HG03571 (cell line): ENCODE measurements around the gene COPZ1.
"Not testable (repeated sequence)": the region's sequence is repeated elsewhere in the genome, so short reads cannot be mapped to it uniquely, and the experiment has no call there.

ENCODE experiments used
- ATAC-seq: cut with Tn5 transposase; IDR thresholded peaks from one replicate; pipeline ENCODE4 v1.9.1; 2021; ENCODE audit not compliant: unreplicated experiment

COPZ1 gene

GRCh38 chr12:54331461-54331860 is 6.5 kb downstream of the COPZ1 start:
- no peak for ATAC-seq

DNA sequence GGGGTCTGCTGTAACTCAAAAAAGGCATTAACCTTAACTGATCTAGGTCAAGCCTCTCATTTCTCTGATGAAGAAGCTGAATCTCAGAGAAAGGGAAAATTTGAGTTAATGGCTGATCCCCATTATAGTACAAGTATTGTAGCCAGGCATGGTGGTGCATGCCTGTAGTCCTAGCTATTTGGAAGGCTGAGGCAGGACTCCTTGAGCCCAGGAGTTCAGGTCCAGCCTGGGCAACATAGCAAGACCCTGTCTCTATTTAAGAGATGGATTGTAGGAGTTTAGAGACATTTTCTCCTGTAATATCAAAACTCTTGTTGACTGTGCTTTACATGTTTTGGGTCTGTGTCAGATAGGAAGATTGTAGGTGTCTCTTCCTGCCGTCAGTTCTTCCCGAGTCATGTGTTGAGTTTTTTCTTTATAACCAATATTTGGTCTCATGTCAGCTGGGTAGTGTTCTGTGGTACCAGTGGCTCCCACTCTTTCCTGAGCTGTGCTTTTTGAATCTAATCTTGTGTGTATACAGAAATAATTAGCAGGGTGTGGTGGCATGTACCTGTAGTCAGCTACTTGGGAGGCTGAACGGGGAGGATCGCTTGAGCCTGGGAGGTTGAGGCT is 8.6 kb downstream of the COPZ1 start:
- no peak for ATAC-seq

GRCh38 chr12:54337280-54337842 is 12.4 kb downstream of the COPZ1 start:
- ATAC-seq, result no peak

GRCh38 chr12:54337854-54338650 is 13.1 kb downstream of the COPZ1 start:
- no peak for ATAC-seq

GRCh38 chr12:54338698-54339296 is 13.9 kb downstream of the COPZ1 start:
- ATAC-seq, result no peak

DNA sequence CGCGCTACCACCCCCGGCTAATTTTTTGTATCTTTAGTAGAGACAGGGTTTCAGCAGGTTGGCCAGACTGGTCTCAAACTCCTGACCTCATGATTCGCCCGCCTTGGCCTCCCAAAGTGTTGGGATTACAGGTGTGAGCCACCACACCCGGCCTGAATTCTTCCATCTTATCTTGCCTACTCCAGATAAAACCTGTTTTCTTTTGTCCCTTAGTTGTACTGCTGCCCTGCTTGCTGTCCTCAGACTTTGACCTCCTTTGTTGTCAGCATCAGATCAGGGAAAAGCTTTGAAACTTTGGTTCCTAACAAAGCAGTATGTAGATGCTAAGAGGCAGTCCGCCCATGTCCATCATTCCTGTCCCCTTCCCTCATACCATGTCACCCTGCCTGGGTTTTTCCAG is 15.9 kb downstream of the COPZ1 start:
- no peak for ATAC-seq

DNA sequence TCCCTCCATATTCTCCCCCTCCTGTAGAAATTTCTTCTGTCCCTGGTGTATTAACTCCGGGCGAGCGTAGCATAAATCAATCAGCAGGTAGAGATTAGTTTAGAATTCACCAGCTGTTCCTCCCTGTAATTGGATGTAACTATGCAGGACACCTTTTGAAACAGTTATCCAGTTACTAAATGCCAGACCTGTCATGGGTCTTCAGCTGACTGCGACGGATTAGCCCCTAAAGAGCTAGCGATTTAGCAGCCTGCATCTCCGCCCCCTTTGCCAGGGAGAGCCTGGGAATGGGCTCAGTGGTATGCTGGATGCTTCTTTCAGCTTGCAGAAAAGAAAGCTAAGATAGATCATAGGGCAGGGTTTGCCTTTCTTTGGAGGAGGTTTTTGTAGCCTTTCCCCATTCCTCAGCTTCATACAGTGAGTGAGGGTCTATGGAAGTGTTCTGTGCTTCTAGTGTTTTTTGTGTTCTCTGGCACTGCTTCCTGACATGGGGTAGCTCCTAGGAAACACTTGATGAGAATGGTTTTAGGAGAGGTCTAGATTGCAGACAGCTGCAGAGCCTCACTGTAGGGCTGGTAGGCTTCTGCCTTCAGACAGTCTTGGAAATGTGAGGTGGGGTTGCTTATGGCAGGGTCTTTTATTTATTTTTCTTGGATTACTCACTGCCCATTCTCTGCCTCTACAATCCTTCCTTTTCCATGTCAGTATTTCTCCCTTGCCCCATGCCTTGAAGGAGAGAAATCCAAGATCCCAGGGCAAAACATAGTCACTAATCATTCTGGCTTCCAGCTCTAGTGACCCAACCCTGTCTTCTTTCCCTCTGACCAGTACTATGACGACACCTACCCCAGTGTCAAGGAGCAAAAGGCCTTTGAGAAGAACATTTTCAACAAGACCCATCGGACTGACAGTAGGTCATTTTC is 16.7 kb downstream of the COPZ1 start:
- ATAC-seq, result no peak

- ATAC-seq, result no peak
These were observed 24.1 kb downstream of the COPZ1 start for GRCh38 chr12:54349036-54349435.

GRCh38 chr12:54349679-54350078 is 24.7 kb downstream of the COPZ1 start:
- no peak for ATAC-seq

DNA sequence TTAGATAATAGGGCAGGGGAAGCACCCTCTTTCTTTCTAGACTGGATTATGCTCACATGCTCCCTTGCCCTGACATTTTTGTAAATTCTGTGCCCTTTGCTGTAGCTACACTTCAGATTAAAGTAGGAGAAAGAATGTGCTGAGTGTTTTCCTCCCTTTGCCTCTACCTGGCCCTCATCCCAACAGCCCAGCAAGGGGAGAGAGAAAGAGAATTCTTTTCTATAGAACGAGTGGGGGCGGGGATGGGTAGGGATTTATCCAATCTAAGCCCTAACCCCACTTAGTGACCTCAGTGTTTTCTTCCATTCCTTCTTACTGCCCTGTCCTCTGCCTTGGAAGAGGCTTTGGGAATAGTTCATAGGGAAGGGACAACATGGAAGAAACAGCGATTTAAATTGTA is 25.8 kb downstream of the COPZ1 start:
- no peak for ATAC-seq

DNA sequence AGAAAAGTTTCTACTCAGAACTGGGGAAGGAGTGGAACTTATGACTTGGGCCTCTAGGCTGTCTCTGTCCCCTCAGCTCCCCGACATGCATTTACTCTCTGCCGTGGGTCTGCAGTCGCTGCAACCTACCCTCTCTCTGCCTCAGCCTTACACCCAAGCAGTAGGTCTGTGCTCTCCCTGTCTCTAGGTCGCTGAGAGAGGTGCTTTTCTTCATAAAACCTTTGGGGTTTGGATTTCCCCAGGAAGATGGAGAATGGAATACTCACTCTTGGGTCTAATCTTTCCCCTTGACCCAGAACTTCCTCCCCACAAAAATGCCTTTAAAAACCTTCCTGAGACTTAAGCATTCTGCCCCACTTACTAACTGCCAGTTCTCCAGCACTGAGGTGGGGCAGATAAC is 26.4 kb downstream of the COPZ1 start:
- no peak for ATAC-seq

GRCh38 chr12:54352022-54352531 is 27.1 kb downstream of the COPZ1 start:
- ATAC-seq, result no peak

- no peak for ATAC-seq
These were observed 28.3 kb downstream of the COPZ1 start for GRCh38 chr12:54352891-54353874.

GRCh38 chr12:54354271-54354670 is 29.3 kb downstream of the COPZ1 start:
- ATAC-seq, result not testable (repeated sequence)

- no peak for ATAC-seq
These were observed 30.3 kb downstream of the COPZ1 start for GRCh38 chr12:54355104-54355815.

GRCh38 chr12:54356228-54356627 is 31.3 kb downstream of the COPZ1 start:
- ATAC-seq, result no peak

GRCh38 chr12:54356951-54357356 is 32.0 kb downstream of the COPZ1 start:
- ATAC-seq, result no peak

DNA sequence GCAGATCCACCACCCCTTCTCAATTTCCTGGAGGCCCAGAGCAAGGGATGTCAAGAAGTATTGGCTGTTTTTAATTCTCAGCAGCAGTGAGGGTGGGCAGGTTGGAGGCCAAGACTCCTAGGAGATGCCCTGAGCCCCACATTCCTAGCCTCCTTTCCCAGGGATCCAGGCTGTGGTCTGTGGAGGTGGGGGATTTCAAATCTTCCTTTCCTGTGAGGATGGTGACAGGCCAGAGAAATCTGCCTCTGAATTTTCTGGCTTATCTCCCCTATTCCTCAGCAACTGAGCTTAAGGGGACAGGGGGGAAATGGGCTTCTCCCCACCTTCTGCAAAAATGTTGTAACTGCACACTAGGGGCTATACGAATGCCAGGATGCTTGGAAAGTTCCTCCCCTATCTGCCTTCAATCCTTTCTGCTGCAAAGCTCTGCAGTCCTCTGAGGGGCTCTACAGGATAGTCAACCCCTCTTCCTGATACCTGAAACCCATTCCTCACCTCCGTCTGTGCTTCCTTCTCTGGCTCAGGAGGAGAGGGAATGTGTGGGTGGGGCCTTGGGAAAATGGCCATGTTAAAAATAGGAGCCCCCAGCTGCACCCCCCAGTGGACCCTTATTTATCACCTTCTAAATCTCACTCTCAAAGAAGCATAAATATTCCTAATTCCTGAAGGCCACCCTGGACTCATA is 32.7 kb downstream of the COPZ1 start:
- no peak for ATAC-seq
